HEK293 (cell line): ENCODE data around the gene PTPN12.

ENCODE experiments used
- CTCF ChIA-PET: fragments of 350-600 bp; formaldehyde crosslinking; extraction: SDS; loops from one replicate; lab custom pipeline; 2021; ENCODE audit warnings: antibody characterized with exemption; lab: Yijun Ruan, JAX
- POLR2A ChIA-PET: fragments of 300-600 bp; formaldehyde crosslinking; extraction: SDS; loops from one replicate; lab custom pipeline; 2020; ENCODE audit warnings: antibody characterized with exemption, inconsistent platforms; lab: Yijun Ruan, JAX
- H3K27ac ChIP-seq: fragments of 200-500 bp; sonication (Bioruptor generic); 2 replicates; pipeline ENCODE4 v1.5.1; 2014; ENCODE audit warnings: low read depth, low read length, control low read depth, inconsistent platforms; ENCODE audit errors: extremely low read depth
- H3K36me3 ChIP-seq, 2 experiments: fragments of 200-500 bp in 1 of 2; sonication (Bioruptor generic) in 1 of 2; 1 replicate in 1 of 2; 2 replicates in 1 of 2; pipeline ENCODE4 v1.5.1; 2014 to 2017; ENCODE audit warnings: inconsistent platforms in 2 of 2, low read length in 2 of 2; ENCODE audit not compliant: control insufficient read depth in 2 of 2, insufficient read depth in 1 of 2
- H3K4me1 ChIP-seq: fragments of 200-500 bp; sonication (Bioruptor generic); 2 replicates; pipeline ENCODE4 v1.5.1; 2014; ENCODE audit warnings: mild to moderate bottlenecking, low read length, inconsistent platforms; ENCODE audit not compliant: control insufficient read depth, insufficient read depth
- H3K4me3 ChIP-seq: 2 replicates; pipeline ENCODE4 v1.5.1; 2011; ENCODE audit warnings: low read depth, mild to moderate bottlenecking, control low read depth, low read length, moderate library complexity
- H3K9me3 ChIP-seq: fragments of 200-500 bp; sonication (Bioruptor generic); 2 replicates; pipeline ENCODE4 v1.5.1; 2014; ENCODE audit warnings: low read depth, low read length, inconsistent platforms; ENCODE audit not compliant: control insufficient read depth, insufficient read depth
- GLI2 ChIP-seq: fragments of 450-650 bp; formaldehyde crosslinking; IDR thresholded peaks from 2 replicates; pipeline ENCODE4; 2017; ENCODE audit warnings: missing biosample characterization, missing genetic modification characterization, low read depth, borderline replicate concordance
- OSR2 ChIP-seq: fragments of 450-650 bp; formaldehyde crosslinking; IDR thresholded peaks from 2 replicates; pipeline ENCODE4 v1.5.1; 2016; ENCODE audit warnings: missing biosample characterization, missing genetic modification characterization
- PRDM2 ChIP-seq: fragments of 450-650 bp; formaldehyde crosslinking; IDR thresholded peaks from 2 replicates; pipeline ENCODE4 v1.5.1; 2016; ENCODE audit warnings: missing biosample characterization, missing genetic modification characterization, borderline replicate concordance
- PRDM4 ChIP-seq: fragments of 450-650 bp; formaldehyde crosslinking; IDR thresholded peaks from 2 replicates; pipeline ENCODE4 v1.5.1; 2017; ENCODE audit warnings: missing biosample characterization, missing genetic modification characterization
- PRDM6 ChIP-seq: fragments of 450-650 bp; formaldehyde crosslinking; IDR thresholded peaks from 2 replicates; pipeline ENCODE4 v1.5.1; 2017; ENCODE audit warnings: missing biosample characterization, missing genetic modification characterization
- TCF7L2 ChIP-seq: IDR thresholded peaks from 2 replicates; pipeline ENCODE4 v1.6.1; 2011; ENCODE audit warnings: low read depth, mild to moderate bottlenecking, inconsistent platforms, low read length, moderate library complexity, borderline replicate concordance
- YY2 ChIP-seq: fragments of 450-650 bp; formaldehyde crosslinking; IDR thresholded peaks from 2 replicates; pipeline ENCODE4 v1.5.1; 2016; ENCODE audit warnings: missing biosample characterization, missing genetic modification characterization
- ZBTB1 ChIP-seq: fragments of 450-650 bp; formaldehyde crosslinking; IDR thresholded peaks from 2 replicates; pipeline ENCODE4 v1.5.1; 2016; ENCODE audit warnings: missing biosample characterization, missing genetic modification characterization
- ZBTB7A ChIP-seq: fragments of 450-650 bp; formaldehyde crosslinking; IDR thresholded peaks from 2 replicates; pipeline ENCODE4 v1.5.1; 2016; ENCODE audit warnings: low read depth, missing biosample characterization, missing genetic modification characterization
- ZNF114 ChIP-seq: fragments of 450-650 bp; formaldehyde crosslinking; IDR thresholded peaks from 2 replicates; pipeline ENCODE4 v1.5.0; 2017; ENCODE audit warnings: missing biosample characterization, missing genetic modification characterization
- ZNF132 ChIP-seq: fragments of 450-650 bp; formaldehyde crosslinking; IDR thresholded peaks from 2 replicates; pipeline ENCODE4 v1.5.1; 2017; ENCODE audit warnings: missing biosample characterization, missing genetic modification characterization, borderline replicate concordance
- ZNF510 ChIP-seq: fragments of 450-650 bp; formaldehyde crosslinking; IDR thresholded peaks from 2 replicates; pipeline ENCODE4 v1.5.1; 2018; ENCODE audit warnings: mild to moderate bottlenecking, missing genetic modification characterization, missing biosample characterization; ENCODE audit not compliant: insufficient replicate concordance
- ZNF544 ChIP-seq: fragments of 450-650 bp; formaldehyde crosslinking; IDR thresholded peaks from 2 replicates; pipeline ENCODE4 v1.5.0; 2017; ENCODE audit warnings: missing biosample characterization, missing genetic modification characterization
- ZNF549 ChIP-seq: fragments of 450-650 bp; IDR thresholded peaks from 2 replicates; pipeline ENCODE4 v1.5.1; 2018; ENCODE audit warnings: missing biosample characterization, missing genetic modification characterization, mild to moderate bottlenecking, inconsistent platforms, moderate library complexity
- ZNF561 ChIP-seq: fragments of 450-650 bp; IDR thresholded peaks from 2 replicates; pipeline ENCODE4 v1.5.1; 2018; ENCODE audit warnings: missing biosample characterization, missing genetic modification characterization, borderline replicate concordance
- ZNF654 ChIP-seq: fragments of 450-650 bp; formaldehyde crosslinking; IDR thresholded peaks from 2 replicates; pipeline ENCODE4 v1.5.1; 2016; ENCODE audit warnings: low read depth, missing biosample characterization, missing genetic modification characterization
- ZNF664 ChIP-seq: fragments of 450-650 bp; formaldehyde crosslinking; IDR thresholded peaks from 2 replicates; pipeline ENCODE4 v1.5.1; 2016; ENCODE audit warnings: missing biosample characterization, missing genetic modification characterization
- ZNF768 ChIP-seq: fragments of 450-650 bp; formaldehyde crosslinking; IDR thresholded peaks from 2 replicates; pipeline ENCODE4 v1.5.1; 2018; ENCODE audit warnings: missing biosample characterization, mild to moderate bottlenecking, missing genetic modification characterization
- ZNF776 ChIP-seq: fragments of 450-650 bp; formaldehyde crosslinking; IDR thresholded peaks from 2 replicates; pipeline ENCODE4 v1.5.0; 2017; ENCODE audit warnings: missing biosample characterization, missing genetic modification characterization, borderline replicate concordance
- ZNF791 ChIP-seq: fragments of 450-650 bp; formaldehyde crosslinking; IDR thresholded peaks from 2 replicates; pipeline ENCODE4 v1.5.1; 2016; ENCODE audit warnings: missing biosample characterization, missing genetic modification characterization
- TF ChIP-seq, protein P1 (sequence below): fragments of 450-650 bp; formaldehyde crosslinking; IDR thresholded peaks from 2 replicates; pipeline ENCODE4 v1.5.1; 2016; ENCODE audit warnings: missing biosample characterization, missing genetic modification characterization
- TF ChIP-seq, protein P2 (sequence below): fragments of 450-650 bp; formaldehyde crosslinking; IDR thresholded peaks from 2 replicates; pipeline ENCODE4 v1.5.1; 2016; ENCODE audit warnings: missing biosample characterization, missing genetic modification characterization

The PTPN12 gene

GRCh38 chr7:77679608-77680007, 142.5 kb downstream of the PTPN12 start (continued):
- TF ChIP-seq PRDM4 (tag by site-specific recombination) = no peak
- TF ChIP-seq ZNF654 (tag by site-specific recombination) = no peak
- TF ChIP-seq ZNF776 = no peak
- TF ChIP-seq GLI2 (tag by site-specific recombination) = no peak
- no peak for TF ChIP-seq PRDM6
- no peak for TF ChIP-seq ZNF664 (tag by site-specific recombination)
- TF ChIP-seq, protein P1, sequence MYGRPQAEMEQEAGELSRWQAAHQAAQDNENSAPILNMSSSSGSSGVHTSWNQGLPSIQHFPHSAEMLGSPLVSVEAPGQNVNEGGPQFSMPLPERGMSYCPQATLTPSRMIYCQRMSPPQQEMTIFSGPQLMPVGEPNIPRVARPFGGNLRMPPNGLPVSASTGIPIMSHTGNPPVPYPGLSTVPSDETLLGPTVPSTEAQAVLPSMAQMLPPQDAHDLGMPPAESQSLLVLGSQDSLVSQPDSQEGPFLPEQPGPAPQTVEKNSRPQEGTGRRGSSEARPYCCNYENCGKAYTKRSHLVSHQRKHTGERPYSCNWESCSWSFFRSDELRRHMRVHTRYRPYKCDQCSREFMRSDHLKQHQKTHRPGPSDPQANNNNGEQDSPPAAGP (tag by site-specific recombination) = no peak

DNA sequence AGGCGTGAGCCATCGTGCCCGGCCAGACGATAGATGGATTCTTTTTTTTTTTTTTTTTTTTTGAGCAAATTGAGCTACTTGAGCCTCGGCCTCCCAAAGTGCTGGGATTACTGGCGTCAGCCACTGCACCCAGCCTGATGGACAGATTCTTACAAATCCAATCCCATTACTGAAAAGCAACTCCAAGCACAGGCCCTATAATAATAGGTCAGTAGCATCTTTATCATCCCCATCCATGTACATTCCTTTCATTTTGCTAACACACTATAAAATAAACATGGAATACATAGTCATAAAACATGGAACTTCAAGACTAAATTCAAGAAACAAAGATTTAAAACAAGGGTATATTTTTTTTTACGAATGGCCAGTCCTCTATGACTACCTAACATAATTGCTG, 143.2 kb downstream of the PTPN12 start:
- H3K4me1 ChIP-seq = peaks cover 4% of the 10 kb centered on the region
- no peak overlapping the region for H3K27ac ChIP-seq
- H3K9me3 ChIP-seq = no peaks in the 10 kb centered on the region
- ChIA-PET CTCF (no interaction called here), POLR2A (interaction anchor here (1.2 kb wide), 1 partner anchor 17 kb away, joined by 3 read pairs; no protein-coding TSS in a partner anchor)
- H3K36me3 ChIP-seq = peaks cover 8 to 18% of the 10 kb centered on the region in 2 experiments; a peak in 2 of 3 replicates
- no peak overlapping the region for H3K4me3 ChIP-seq
- no peak for TF ChIP-seq ZNF791
- no peak for TF ChIP-seq PRDM2 (tag by site-specific recombination)
- no peak for TF ChIP-seq ZNF544 (tag by site-specific recombination)
- TF ChIP-seq ZBTB1 (tag by site-specific recombination) = no peak
- TF ChIP-seq, protein P2, sequence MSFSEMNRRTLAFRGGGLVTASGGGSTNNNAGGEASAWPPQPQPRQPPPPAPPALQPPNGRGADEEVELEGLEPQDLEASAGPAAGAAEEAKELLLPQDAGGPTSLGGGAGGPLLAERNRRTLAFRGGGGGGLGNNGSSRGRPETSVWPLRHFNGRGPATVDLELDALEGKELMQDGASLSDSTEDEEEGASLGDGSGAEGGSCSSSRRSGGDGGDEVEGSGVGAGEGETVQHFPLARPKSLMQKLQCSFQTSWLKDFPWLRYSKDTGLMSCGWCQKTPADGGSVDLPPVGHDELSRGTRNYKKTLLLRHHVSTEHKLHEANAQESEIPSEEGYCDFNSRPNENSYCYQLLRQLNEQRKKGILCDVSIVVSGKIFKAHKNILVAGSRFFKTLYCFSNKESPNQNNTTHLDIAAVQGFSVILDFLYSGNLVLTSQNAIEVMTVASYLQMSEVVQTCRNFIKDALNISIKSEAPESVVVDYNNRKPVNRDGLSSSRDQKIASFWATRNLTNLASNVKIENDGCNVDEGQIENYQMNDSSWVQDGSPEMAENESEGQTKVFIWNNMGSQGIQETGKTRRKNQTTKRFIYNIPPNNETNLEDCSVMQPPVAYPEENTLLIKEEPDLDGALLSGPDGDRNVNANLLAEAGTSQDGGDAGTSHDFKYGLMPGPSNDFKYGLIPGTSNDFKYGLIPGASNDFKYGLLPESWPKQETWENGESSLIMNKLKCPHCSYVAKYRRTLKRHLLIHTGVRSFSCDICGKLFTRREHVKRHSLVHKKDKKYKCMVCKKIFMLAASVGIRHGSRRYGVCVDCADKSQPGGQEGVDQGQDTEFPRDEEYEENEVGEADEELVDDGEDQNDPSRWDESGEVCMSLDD (tag by site-specific recombination) = no peak
- TF ChIP-seq ZBTB7A = no peak
- TF ChIP-seq OSR2 (tag by site-specific recombination) = no peak
- TF ChIP-seq ZNF768 (tag by site-specific recombination) = no peak
- no peak for TF ChIP-seq ZNF561 (tag by site-specific recombination)
- no peak for TF ChIP-seq ZNF549
- TF ChIP-seq ZNF132 (tag by site-specific recombination) = no peak
- no peak for TF ChIP-seq ZNF510 (tag by site-specific recombination)
- no peak for TF ChIP-seq ZNF114 (tag by site-specific recombination)
- no peak for TF ChIP-seq YY2 (tag by site-specific recombination)
- TF ChIP-seq TCF7L2 = no peak
